Endothelial cell of umbilical vein (primary cell): ENCODE data around the gene KCTD21.

Experiments used
- EZH2 ChIP-seq: IDR thresholded peaks from 2 replicates; pipeline ENCODE4 v1.6.1; 2012; ENCODE audit warnings: borderline replicate concordance, low read depth, mild to moderate bottlenecking, moderate library complexity, low read length, inconsistent platforms; ENCODE audit not compliant: severe bottlenecking
- FOS ChIP-seq: IDR thresholded peaks from 2 replicates; pipeline ENCODE4 v1.6.1; 2011; ENCODE audit warnings: mild to moderate bottlenecking, low read length, moderate library complexity, borderline replicate concordance; ENCODE audit not compliant: insufficient read depth
- GATA2 ChIP-seq: IDR thresholded peaks from 2 replicates; pipeline ENCODE4 v1.7.0; 2011; ENCODE audit warnings: low read depth, mild to moderate bottlenecking, moderate library complexity, mixed read lengths, low read length; ENCODE audit not compliant: insufficient read length, insufficient read depth
- JUN ChIP-seq: IDR thresholded peaks from 2 replicates; pipeline ENCODE4 v1.6.1; 2011; ENCODE audit warnings: borderline replicate concordance, low read depth; ENCODE audit not compliant: insufficient read length, insufficient read depth
- MYC ChIP-seq: IDR thresholded peaks from one replicate; pipeline ENCODE4 v1.6.1; 2011; ENCODE audit warnings: mild to moderate bottlenecking, low read depth, low read length
- POLR2A ChIP-seq: IDR thresholded peaks from 2 replicates; pipeline ENCODE4 v1.6.1; 2012; ENCODE audit warnings: low read depth, mild to moderate bottlenecking, control low read depth, low read length
- POLR2AphosphoS5 ChIP-seq: IDR thresholded peaks from 2 replicates; pipeline ENCODE4 v1.6.1; 2012; ENCODE audit warnings: low read depth, mild to moderate bottlenecking, control low read depth, low read length, moderate library complexity; ENCODE audit not compliant: insufficient read depth
- TF ChIP-seq, protein P1 (sequence below), 2 donors: IDR thresholded peaks; 1 replicate in 1 of 2; 2 replicates in 1 of 2; pipeline ENCODE4 v1.5.1; 2011; ENCODE audit warnings: low read length in 2 of 2, mild to moderate bottlenecking in 2 of 2, moderate library complexity in 2 of 2, control low read depth in 1 of 2, inconsistent platforms in 1 of 2, low read depth in 1 of 2; ENCODE audit not compliant: insufficient read depth in 1 of 2; ENCODE audit errors: extremely low read depth in 1 of 2
- TF ChIP-seq, protein P2 (sequence below): IDR thresholded peaks from 2 replicates; pipeline ENCODE4 v1.6.1; 2011; ENCODE audit not compliant: insufficient read depth, insufficient read length

DNA sequence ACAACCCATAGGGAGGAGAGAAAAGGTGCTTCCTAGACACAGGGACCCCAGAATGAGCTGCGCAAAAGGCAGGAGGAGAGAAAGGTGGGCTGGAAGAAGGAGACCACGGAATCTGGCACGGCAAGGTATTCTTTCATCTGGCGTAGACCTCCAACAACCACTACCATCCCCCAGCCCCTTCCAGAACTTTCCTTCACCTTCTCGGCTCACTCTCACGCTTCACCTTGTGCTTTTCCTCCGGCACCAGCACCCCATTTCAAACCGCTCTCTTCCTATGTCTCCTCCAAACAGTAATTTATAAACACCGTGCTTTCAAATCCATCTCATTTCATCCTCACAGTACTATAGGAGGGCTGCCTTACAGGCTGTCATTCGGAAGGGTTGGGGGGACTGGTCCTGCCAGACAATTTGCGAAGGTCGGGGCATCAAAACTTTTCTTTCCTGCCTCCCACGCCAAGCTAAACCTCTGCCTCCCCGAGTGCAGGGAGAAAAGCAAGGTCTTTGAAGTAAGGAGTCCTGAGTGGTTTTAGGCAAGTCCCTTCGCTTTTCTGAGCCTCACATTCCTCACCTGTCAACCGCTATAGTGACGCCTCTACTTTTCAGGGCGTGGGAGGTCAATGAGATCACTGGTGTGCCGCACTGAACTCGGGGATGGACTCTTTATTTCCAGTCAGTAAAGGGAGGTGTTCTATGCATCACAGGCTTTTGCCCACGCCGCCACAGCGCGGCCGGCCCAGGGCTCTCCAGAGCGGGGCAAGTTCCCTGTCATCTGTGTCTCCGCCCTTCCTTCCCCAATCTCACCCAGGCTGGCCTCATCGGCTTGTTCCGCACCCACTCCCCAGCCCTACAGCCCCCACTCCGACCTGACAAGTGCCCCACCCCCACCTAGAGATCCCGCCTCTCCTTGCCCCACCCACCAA, 800 bp downstream of the KCTD21 start:
- TF ChIP-seq, protein P1, sequence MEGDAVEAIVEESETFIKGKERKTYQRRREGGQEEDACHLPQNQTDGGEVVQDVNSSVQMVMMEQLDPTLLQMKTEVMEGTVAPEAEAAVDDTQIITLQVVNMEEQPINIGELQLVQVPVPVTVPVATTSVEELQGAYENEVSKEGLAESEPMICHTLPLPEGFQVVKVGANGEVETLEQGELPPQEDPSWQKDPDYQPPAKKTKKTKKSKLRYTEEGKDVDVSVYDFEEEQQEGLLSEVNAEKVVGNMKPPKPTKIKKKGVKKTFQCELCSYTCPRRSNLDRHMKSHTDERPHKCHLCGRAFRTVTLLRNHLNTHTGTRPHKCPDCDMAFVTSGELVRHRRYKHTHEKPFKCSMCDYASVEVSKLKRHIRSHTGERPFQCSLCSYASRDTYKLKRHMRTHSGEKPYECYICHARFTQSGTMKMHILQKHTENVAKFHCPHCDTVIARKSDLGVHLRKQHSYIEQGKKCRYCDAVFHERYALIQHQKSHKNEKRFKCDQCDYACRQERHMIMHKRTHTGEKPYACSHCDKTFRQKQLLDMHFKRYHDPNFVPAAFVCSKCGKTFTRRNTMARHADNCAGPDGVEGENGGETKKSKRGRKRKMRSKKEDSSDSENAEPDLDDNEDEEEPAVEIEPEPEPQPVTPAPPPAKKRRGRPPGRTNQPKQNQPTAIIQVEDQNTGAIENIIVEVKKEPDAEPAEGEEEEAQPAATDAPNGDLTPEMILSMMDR (IDR thresholded peaks at IDR 0.05; ENCODE audit: extremely low read depth in 1 of 2, insufficient read depth in 1 of 2, low read depth in 1 of 2, low read length in 2 of 2) = no peak
- TF ChIP-seq GATA2 (no peak), POLR2AphosphoS5 (no peak), POLR2A (no peak), MYC (no peak), EZH2 (no peak), FOS (no peak), JUN (no peak)
- TF ChIP-seq, protein P2, sequence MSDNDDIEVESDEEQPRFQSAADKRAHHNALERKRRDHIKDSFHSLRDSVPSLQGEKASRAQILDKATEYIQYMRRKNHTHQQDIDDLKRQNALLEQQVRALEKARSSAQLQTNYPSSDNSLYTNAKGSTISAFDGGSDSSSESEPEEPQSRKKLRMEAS = no peak
